ENCODE measurements around the gene SHISAL1.

- TF ChIP-seq CTCF (IDR thresholded peaks at IDR 0.05), result no peak
- TF ChIP-seq POLR2A (IDR thresholded peaks at IDR 0.05), result no peak
- TF ChIP-seq EP300 (IDR thresholded peaks at IDR 0.05), result no peak
- no peak for TF ChIP-seq POLR2AphosphoS5 (IDR thresholded peaks at IDR 0.05)
Measured at GRCh38 chr22:44338177-44338810, 25.5 kb upstream of the SHISAL1 start.
